Measurements from ENCODE around the gene PHF21B.

Gene PHF21B

DNA sequence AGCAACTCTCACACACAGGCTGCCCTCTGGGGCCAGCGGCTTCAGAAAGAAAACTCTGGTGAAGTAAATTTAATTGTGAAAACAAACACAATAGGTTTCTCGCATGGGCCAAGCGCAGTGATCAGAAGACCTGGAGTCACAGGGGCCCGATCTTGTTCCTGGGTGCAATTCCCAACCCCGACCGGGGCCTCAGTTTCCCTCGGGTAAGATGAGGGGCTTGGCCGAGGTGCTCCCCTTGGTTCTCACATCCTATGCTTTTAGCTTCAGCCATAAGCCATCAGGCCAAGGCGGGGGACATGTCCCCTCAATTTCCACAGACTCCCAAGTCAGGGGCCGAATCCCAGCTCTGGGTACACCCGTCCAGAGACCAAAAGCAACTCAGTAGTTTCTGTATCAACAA, 11.5 kb downstream of the PHF21B start:
- no peak for DNase-seq (ENCODE audit: low read depth, low spot score)
- Histone ChIP-seq H3K9me3 (ENCODE audit: low read depth, low read length) (no peaks in the 10 kb centered on the region), H3K9ac (ENCODE audit: insufficient read length) (no peak overlapping the region), H3K27ac (no peak overlapping the region), H3K4me3 (no peak overlapping the region), H3K36me3 (ENCODE audit: insufficient read depth, low read length) (no peaks in the 10 kb centered on the region)
- TF ChIP-seq EZH2 (IDR thresholded peaks at IDR 0.05) (no peak), FOXP2 (optimal IDR thresholded peaks at IDR 0.05; ENCODE audit: control extremely low read depth, extremely low read length, insufficient read depth) (no peak), POLR2AphosphoS5 (IDR thresholded peaks at IDR 0.05; ENCODE audit: borderline replicate concordance, low read depth, low read length) (no peak)

GRCh38 chr22:44997060-44997459, 12.7 kb downstream of the PHF21B start:
- Histone ChIP-seq H3K27ac (no peak overlapping the region), H3K9ac (ENCODE audit: insufficient read length) (no peak overlapping the region), H3K36me3 (ENCODE audit: insufficient read depth, low read length) (no peaks in the 10 kb centered on the region), H3K9me3 (ENCODE audit: low read depth, low read length) (no peaks in the 10 kb centered on the region), H3K4me3 (no peak overlapping the region)
- DNase-seq (ENCODE audit: low read depth, low spot score) = no peak
- no peak for TF ChIP-seq FOXP2 (optimal IDR thresholded peaks at IDR 0.05; ENCODE audit: control extremely low read depth, extremely low read length, insufficient read depth)
- TF ChIP-seq EZH2 (IDR thresholded peaks at IDR 0.05) = no peak
- TF ChIP-seq POLR2AphosphoS5 (IDR thresholded peaks at IDR 0.05; ENCODE audit: borderline replicate concordance, low read depth, low read length) = no peak

DNA sequence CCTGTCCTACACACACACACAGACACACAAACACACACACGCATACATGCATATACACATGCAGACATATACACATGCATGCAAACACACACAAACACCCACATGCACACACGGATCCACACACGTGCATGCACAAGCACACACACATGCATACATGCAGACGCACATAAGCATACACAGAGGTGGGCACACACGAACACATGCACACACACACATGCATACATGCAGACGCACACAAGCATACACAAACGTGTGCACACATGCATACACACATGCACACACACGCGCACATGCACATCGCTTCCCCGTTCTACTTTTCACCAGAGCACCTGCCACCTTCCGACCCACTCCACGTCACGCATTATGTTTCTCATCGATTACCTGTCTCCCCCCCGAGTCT, 13.2 kb downstream of the PHF21B start:
- no peak for DNase-seq (ENCODE audit: low read depth, low spot score)
- Histone ChIP-seq H3K4me3 (no peak overlapping the region), H3K9me3 (ENCODE audit: low read depth, low read length) (no peaks in the 10 kb centered on the region), H3K36me3 (ENCODE audit: insufficient read depth, low read length) (no peaks in the 10 kb centered on the region), H3K27ac (no peak overlapping the region), H3K9ac (ENCODE audit: insufficient read length) (no peak overlapping the region)
- no peak for TF ChIP-seq FOXP2 (optimal IDR thresholded peaks at IDR 0.05; ENCODE audit: control extremely low read depth, extremely low read length, insufficient read depth)
- TF ChIP-seq EZH2 (IDR thresholded peaks at IDR 0.05) = no peak
- TF ChIP-seq POLR2AphosphoS5 (IDR thresholded peaks at IDR 0.05; ENCODE audit: borderline replicate concordance, low read depth, low read length) = no peak

DNA sequence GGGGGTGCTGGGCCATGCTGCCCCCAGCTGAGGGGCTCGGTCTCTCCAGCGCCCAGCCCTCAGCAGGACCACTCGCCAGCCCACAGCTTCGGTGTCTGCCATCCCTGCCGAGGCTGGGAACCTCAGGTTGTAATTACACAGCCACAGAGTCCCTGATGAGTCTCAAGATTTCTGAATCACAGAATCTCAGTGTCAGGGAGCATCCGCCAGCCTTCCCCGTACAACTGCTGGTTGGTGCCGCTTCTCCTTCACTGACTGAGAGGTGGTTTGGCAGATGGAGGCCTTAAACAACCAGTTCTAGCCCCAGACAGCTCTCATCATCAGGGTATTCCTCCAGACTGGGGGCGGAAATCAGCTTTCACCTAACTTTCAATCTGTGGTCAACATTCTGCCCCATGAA, 13.7 kb downstream of the PHF21B start:
- no peak overlapping the region for H3K27ac ChIP-seq
- no peaks in the 10 kb centered on the region for H3K9me3 ChIP-seq (ENCODE audit: low read depth, low read length)
- H3K9ac ChIP-seq (ENCODE audit: insufficient read length) = no peak overlapping the region
- no peak overlapping the region for H3K4me3 ChIP-seq
- TF ChIP-seq FOXP2 (optimal IDR thresholded peaks at IDR 0.05; ENCODE audit: control extremely low read depth, extremely low read length, insufficient read depth) (no peak), POLR2AphosphoS5 (IDR thresholded peaks at IDR 0.05; ENCODE audit: borderline replicate concordance, low read depth, low read length) (no peak), EZH2 (IDR thresholded peaks at IDR 0.05) (no peak)
- DNase-seq (ENCODE audit: low read depth, low spot score) = no peak
- no peaks in the 10 kb centered on the region for H3K36me3 ChIP-seq (ENCODE audit: insufficient read depth, low read length)

DNA sequence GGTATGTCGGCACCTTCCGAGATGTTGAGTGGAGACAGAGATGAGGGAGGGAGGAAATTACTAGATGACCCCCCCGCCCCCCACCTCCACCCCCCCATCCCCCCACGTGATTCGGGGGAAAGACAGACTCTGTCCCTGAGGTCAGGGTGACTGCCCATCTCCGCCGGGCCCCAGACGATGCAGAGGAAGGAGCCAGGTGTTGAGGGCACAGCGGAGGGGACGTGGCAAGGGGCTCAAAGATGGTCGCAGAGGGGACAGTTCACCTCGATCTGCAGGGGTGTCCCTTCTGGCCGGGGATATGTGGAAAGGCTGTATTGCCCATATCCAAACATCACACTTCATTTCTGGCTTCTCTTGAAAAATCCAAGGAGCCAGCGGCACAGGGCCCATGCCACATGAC, 14.1 kb downstream of the PHF21B start:
- Histone ChIP-seq H3K4me3 (no peak overlapping the region), H3K36me3 (ENCODE audit: insufficient read depth, low read length) (no peaks in the 10 kb centered on the region), H3K9ac (ENCODE audit: insufficient read length) (no peak overlapping the region), H3K27ac (no peak overlapping the region), H3K9me3 (ENCODE audit: low read depth, low read length) (no peaks in the 10 kb centered on the region)
- no peak for DNase-seq (ENCODE audit: low read depth, low spot score)
- TF ChIP-seq FOXP2 (optimal IDR thresholded peaks at IDR 0.05; ENCODE audit: control extremely low read depth, extremely low read length, insufficient read depth) = no peak
- TF ChIP-seq EZH2 (IDR thresholded peaks at IDR 0.05) = no peak
- no peak for TF ChIP-seq POLR2AphosphoS5 (IDR thresholded peaks at IDR 0.05; ENCODE audit: borderline replicate concordance, low read depth, low read length)

DNA sequence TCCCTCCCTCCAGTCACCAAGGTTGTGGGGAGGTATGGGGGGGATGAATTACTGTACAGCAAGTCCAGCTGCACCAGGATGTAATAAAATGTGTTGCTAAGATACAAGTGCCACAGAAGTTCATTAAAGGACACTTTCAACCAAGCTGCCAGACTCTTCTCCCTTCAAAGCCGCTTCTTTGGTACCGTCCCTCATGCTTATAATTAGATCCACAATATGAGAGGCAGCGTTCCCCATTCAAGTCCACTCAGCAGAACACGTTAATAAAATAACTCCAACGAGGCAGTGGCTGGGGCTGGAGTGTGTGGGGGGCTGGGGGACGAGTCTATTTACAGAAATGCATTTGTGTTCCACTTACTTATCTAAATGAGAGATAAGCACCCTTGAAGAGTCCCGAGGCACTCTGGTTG, 14.7 kb downstream of the PHF21B start:
- Histone ChIP-seq H3K36me3 (ENCODE audit: insufficient read depth, low read length) (no peaks in the 10 kb centered on the region), H3K9me3 (ENCODE audit: low read depth, low read length) (no peaks in the 10 kb centered on the region), H3K27ac (no peak overlapping the region), H3K4me3 (no peak overlapping the region), H3K9ac (ENCODE audit: insufficient read length) (no peak overlapping the region)
- DNase-seq (ENCODE audit: low read depth, low spot score) = no peak
- no peak for TF ChIP-seq POLR2AphosphoS5 (IDR thresholded peaks at IDR 0.05; ENCODE audit: borderline replicate concordance, low read depth, low read length)
- no peak for TF ChIP-seq EZH2 (IDR thresholded peaks at IDR 0.05)
- TF ChIP-seq FOXP2 (optimal IDR thresholded peaks at IDR 0.05; ENCODE audit: control extremely low read depth, extremely low read length, insufficient read depth) = no peak

- TF ChIP-seq POLR2AphosphoS5 (IDR thresholded peaks at IDR 0.05; ENCODE audit: borderline replicate concordance, low read depth, low read length) (no peak), EZH2 (IDR thresholded peaks at IDR 0.05) (no peak), FOXP2 (optimal IDR thresholded peaks at IDR 0.05; ENCODE audit: control extremely low read depth, extremely low read length, insufficient read depth) (no peak)
- DNase-seq (ENCODE audit: low read depth, low spot score) = no peak
- Histone ChIP-seq H3K36me3 (ENCODE audit: insufficient read depth, low read length) (no peaks in the 10 kb centered on the region), H3K27ac (no peak overlapping the region), H3K9me3 (ENCODE audit: low read depth, low read length) (no peaks in the 10 kb centered on the region), H3K4me3 (no peak overlapping the region), H3K9ac (ENCODE audit: insufficient read length) (no peak overlapping the region)
Observed at GRCh38 chr22:44994399-44995104, 15.3 kb downstream of the PHF21B start.

- H3K36me3 ChIP-seq (ENCODE audit: insufficient read depth, low read length) = no peaks in the 10 kb centered on the region
- DNase-seq (ENCODE audit: low read depth, low spot score) = no peak
Observed at GRCh38 chr22:44992166-44992565, 17.6 kb downstream of the PHF21B start.

GRCh38 chr22:44991218-44991617, 18.6 kb downstream of the PHF21B start:
- no peak overlapping the region for H3K27ac ChIP-seq
- TF ChIP-seq FOXP2 (optimal IDR thresholded peaks at IDR 0.05; ENCODE audit: control extremely low read depth, extremely low read length, insufficient read depth) (no peak), EZH2 (IDR thresholded peaks at IDR 0.05) (no peak), POLR2AphosphoS5 (IDR thresholded peaks at IDR 0.05; ENCODE audit: borderline replicate concordance, low read depth, low read length) (no peak)
- H3K9me3 ChIP-seq (ENCODE audit: low read depth, low read length) = no peaks in the 10 kb centered on the region
- H3K36me3 ChIP-seq (ENCODE audit: insufficient read depth, low read length) = no peaks in the 10 kb centered on the region
- H3K4me3 ChIP-seq = no peak overlapping the region
- H3K9ac ChIP-seq (ENCODE audit: insufficient read length) = no peak overlapping the region
- DNase-seq (ENCODE audit: low read depth, low spot score) = no peak

More at GRCh38 chr22:44992166-44992565, 17.6 kb downstream of the PHF21B start:
- no peak for TF ChIP-seq FOXP2 (optimal IDR thresholded peaks at IDR 0.05; ENCODE audit: control extremely low read depth, extremely low read length, insufficient read depth)
- TF ChIP-seq POLR2AphosphoS5 (IDR thresholded peaks at IDR 0.05; ENCODE audit: borderline replicate concordance, low read depth, low read length) = no peak
- no peak for TF ChIP-seq EZH2 (IDR thresholded peaks at IDR 0.05)
- Histone ChIP-seq H3K27ac (no peak overlapping the region), H3K9me3 (ENCODE audit: low read depth, low read length) (no peaks in the 10 kb centered on the region), H3K4me3 (no peak overlapping the region), H3K9ac (ENCODE audit: insufficient read length) (no peak overlapping the region)
